Endothelial cell of umbilical vein (primary cell): ENCODE data around the gene SLCO2B1. TPM values are rescaled to one million over a fixed set of nuclear protein-coding genes. Genes with fewer than 3 reads are reported as not detected.

Experiments used
- BruUV-seq: library from RNA; stranded (reverse); fragments of 400-500 nt; replicated peaks from 2 replicates; lab custom pipeline; 2021; lab: Mats Ljungman, UMichigan
- CTCF ChIA-PET: fragments of 300-600, 350-600 bp; sonication (Branson Sonifier 250); formaldehyde crosslinking; loops from one replicate; lab custom pipeline; 2021; ENCODE audit warnings: antibody characterized with exemption, inconsistent platforms; lab: Charles Lee
- POLR2A ChIA-PET: fragments of 300-600, 350-600 bp; sonication (Branson Sonifier 250); formaldehyde crosslinking; loops from one replicate; lab custom pipeline; 2021; ENCODE audit warnings: antibody characterized with exemption, inconsistent platforms; lab: Charles Lee
- DNase-seq: peaks from one replicate; pipeline ENCODE4 v3.0.0-alpha.2; 2011; ENCODE audit warnings: low read depth, low spot score
- FAIRE-seq: peaks from 2 replicates; lab custom pipeline; 2011; peaks lifted over from hg19 to GRCh38; lab: Jason Lieb, UNC
- H2AFZ ChIP-seq: 2 replicates; pipeline ENCODE4 v1.6.0; 2012; ENCODE audit warnings: low read depth, low read length, control low read depth, inconsistent platforms
- H3K27ac ChIP-seq: 2 replicates; pipeline ENCODE4 v1.5.1; 2011; ENCODE audit warnings: low read depth, mild to moderate bottlenecking, control low read depth, low read length, moderate library complexity; ENCODE audit not compliant: insufficient read depth
- H3K27me3 ChIP-seq, 2 experiments: 2 replicates each; pipeline versions ENCODE4 v1.6.0 to v1.6.1; 2011; ENCODE audit warnings: low read length in 2 of 2, mixed read lengths in 1 of 2; ENCODE audit not compliant: control insufficient read depth in 2 of 2, insufficient read depth in 2 of 2
- H3K36me3 ChIP-seq, 2 experiments: 2 replicates in 1 of 2; 3 replicates in 1 of 2; pipeline ENCODE4 v1.5.1; 2011; ENCODE audit warnings: low read length in 2 of 2, mild to moderate bottlenecking in 1 of 2, moderate library complexity in 1 of 2; ENCODE audit not compliant: control insufficient read depth in 2 of 2, insufficient read depth in 2 of 2; ENCODE audit errors: extremely low read depth in 1 of 2
- H3K4me1 ChIP-seq: 3 replicates; pipeline ENCODE4 v1.5.1; 2011; ENCODE audit warnings: mild to moderate bottlenecking, low read length; ENCODE audit not compliant: control insufficient read depth, insufficient read depth; ENCODE audit errors: extremely low read depth
- H3K4me2 ChIP-seq: 2 replicates; pipeline ENCODE4 v1.6.1; 2011; ENCODE audit warnings: low read length, control low read depth, mixed read lengths; ENCODE audit not compliant: insufficient read depth
- H3K4me3 ChIP-seq, 3 experiments: fragments of 200-600 bp in 1 of 3; sonication (generic), shearing (Covaris generic) in 1 of 3; replicated peaks in 1 of 3; 2 replicates each; pipeline ENCODE4 v1.5.1; 2011 to 2016; ENCODE audit warnings: control low read depth in 3 of 3, low read length in 3 of 3, mild to moderate bottlenecking in 2 of 3, inconsistent platforms in 1 of 3, low read depth in 1 of 3, moderate library complexity in 1 of 3; ENCODE audit not compliant: insufficient read depth in 1 of 3
- H3K79me2 ChIP-seq: 2 replicates; pipeline ENCODE4 v1.6.0; 2012; ENCODE audit warnings: low read length, inconsistent platforms; ENCODE audit not compliant: control insufficient read depth, insufficient read depth
- H3K9ac ChIP-seq: replicated peaks from 2 replicates; pipeline ENCODE3; 2011; ENCODE audit warnings: low read length, control low read depth; ENCODE audit not compliant: insufficient read depth; ENCODE audit errors: extremely low read depth
- H3K9me1 ChIP-seq: replicated peaks from 3 replicates; pipeline ENCODE4 v1.6.0; 2011; ENCODE audit warnings: mild to moderate bottlenecking, low read length; ENCODE audit not compliant: control insufficient read depth, insufficient read depth; ENCODE audit errors: extremely low read depth
- H3K9me3 ChIP-seq: replicated peaks from 2 replicates; pipeline ENCODE4 v1.5.1; 2012; ENCODE audit warnings: low read length, inconsistent platforms; ENCODE audit not compliant: control insufficient read depth, insufficient read depth
- H4K20me1 ChIP-seq: replicated peaks from 2 replicates; pipeline ENCODE3; 2011; ENCODE audit warnings: mild to moderate bottlenecking, low read length; ENCODE audit not compliant: control insufficient read depth, insufficient read depth; ENCODE audit errors: extremely low read depth
- CTCF ChIP-seq, 2 donors: IDR thresholded peaks; 1 replicate in 1 of 2; 2 replicates in 1 of 2; pipeline ENCODE4 v1.5.1; 2011; ENCODE audit warnings: low read length in 2 of 2, mild to moderate bottlenecking in 2 of 2, moderate library complexity in 2 of 2, control low read depth in 1 of 2, inconsistent platforms in 1 of 2, low read depth in 1 of 2; ENCODE audit not compliant: insufficient read depth in 1 of 2; ENCODE audit errors: extremely low read depth in 1 of 2
- EZH2 ChIP-seq: IDR thresholded peaks from 2 replicates; pipeline ENCODE4 v1.6.1; 2012; ENCODE audit warnings: borderline replicate concordance, low read depth, mild to moderate bottlenecking, moderate library complexity, low read length, inconsistent platforms; ENCODE audit not compliant: severe bottlenecking
- FOS ChIP-seq: IDR thresholded peaks from 2 replicates; pipeline ENCODE4 v1.6.1; 2011; ENCODE audit warnings: mild to moderate bottlenecking, low read length, moderate library complexity, borderline replicate concordance; ENCODE audit not compliant: insufficient read depth
- GATA2 ChIP-seq: IDR thresholded peaks from 2 replicates; pipeline ENCODE4 v1.7.0; 2011; ENCODE audit warnings: low read depth, mild to moderate bottlenecking, moderate library complexity, mixed read lengths, low read length; ENCODE audit not compliant: insufficient read length, insufficient read depth
- JUN ChIP-seq: IDR thresholded peaks from 2 replicates; pipeline ENCODE4 v1.6.1; 2011; ENCODE audit warnings: borderline replicate concordance, low read depth; ENCODE audit not compliant: insufficient read length, insufficient read depth
- MYC ChIP-seq: IDR thresholded peaks from one replicate; pipeline ENCODE4 v1.6.1; 2011; ENCODE audit warnings: mild to moderate bottlenecking, low read depth, low read length
- POLR2A ChIP-seq: IDR thresholded peaks from 2 replicates; pipeline ENCODE4 v1.6.1; 2012; ENCODE audit warnings: low read depth, mild to moderate bottlenecking, control low read depth, low read length
- POLR2AphosphoS5 ChIP-seq: IDR thresholded peaks from 2 replicates; pipeline ENCODE4 v1.6.1; 2012; ENCODE audit warnings: low read depth, mild to moderate bottlenecking, control low read depth, low read length, moderate library complexity; ENCODE audit not compliant: insufficient read depth
- dilution Hi-C: fragments of 300-500 bp; cut with MboI; formaldehyde crosslinking; loops from one replicate; pipeline ENCODE4 v1.15.0; 2019; ENCODE audit warnings: low sequenced_read_pairs; ENCODE audit not compliant: extremely low pct_ligation_motif_present
- intact Hi-C: fragments of 100-400 bp; cut with micrococcal nuclease; formaldehyde crosslinking; loops from one replicate; pipeline ENCODE4 v1.10.0; 2022
- polyA plus RNA-seq, 4 experiments: library from polyadenylated mRNA; depleted of rRNA in 3 of 4; stranded (reverse) in 3 of 4; unstranded in 1 of 4; fragments of >200 nt; gene quantifications; 2 replicates each; pipeline versions ENCODE4 v1.2.1 to v1.2.3, GENCODE V29; 2011 to 2012; ENCODE audit warnings: missing spikeins in 1 of 4
- total RNA-seq: library from RNA; stranded (reverse); gene quantifications from 2 replicates; pipeline ENCODE4 v1.2.3, GENCODE V29; 2021
- TF ChIP-seq, protein P1 (sequence below): IDR thresholded peaks from 2 replicates; pipeline ENCODE4 v1.6.1; 2011; ENCODE audit not compliant: insufficient read depth, insufficient read length

Gene SLCO2B1
- total and polyA plus RNA-seq, 2 donors (not counting 3 experiments of a cell fraction or from before 2014, with no cell fraction given): 0.04 TPM; not detected in 1

GRCh38 chr11:75219869-75220268, 69.0 kb downstream of the SLCO2B1 start:
- H4K20me1 ChIP-seq: no peaks in the 10 kb centered on the region
- no peak for TF ChIP-seq FOS
- TF ChIP-seq JUN: no peak
- no peak for TF ChIP-seq GATA2
- TF ChIP-seq, protein P1, sequence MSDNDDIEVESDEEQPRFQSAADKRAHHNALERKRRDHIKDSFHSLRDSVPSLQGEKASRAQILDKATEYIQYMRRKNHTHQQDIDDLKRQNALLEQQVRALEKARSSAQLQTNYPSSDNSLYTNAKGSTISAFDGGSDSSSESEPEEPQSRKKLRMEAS: no peak
- no peak for TF ChIP-seq POLR2AphosphoS5
- no peak for TF ChIP-seq EZH2
- no peak for TF ChIP-seq MYC
- TF ChIP-seq POLR2A: no peak
- TF ChIP-seq CTCF (IDR thresholded peaks at IDR 0.05; ENCODE audit: extremely low read depth in 1 of 2, insufficient read depth in 1 of 2, low read depth in 1 of 2, low read length in 2 of 2): no peak
- no peak overlapping the region for H3K4me3 ChIP-seq
- no peaks in the 10 kb centered on the region for H3K9me3 ChIP-seq
- intact Hi-C loops (no loop called here), dilution Hi-C loops (no loop called here)
- no peak overlapping the region for H3K9ac ChIP-seq
- no peak overlapping the region for H3K4me2 ChIP-seq
- no peaks in the 10 kb centered on the region for H3K79me2 ChIP-seq
- DNase-seq (no peak), FAIRE-seq (no peak)
- no peak overlapping the region for H3K27ac ChIP-seq
- peaks cover 0 to 3% of the 10 kb centered on the region in 2 experiments for H3K27me3 ChIP-seq
- H3K36me3 ChIP-seq: no peaks in the 10 kb centered on the region
- H2AFZ ChIP-seq: no peak overlapping the region
- ChIA-PET CTCF (interaction anchor here (1.0 to 4.6 kb wide), 4 partner anchors 15 to 79 kb away, joined by 3 to 17 read pairs (median 10); no protein-coding TSS in a partner anchor), POLR2A (no interaction called here)
- no TSS peak for BruUV-seq
- no peaks in the 10 kb centered on the region for H3K4me1 ChIP-seq
- no peaks in the 10 kb centered on the region for H3K9me1 ChIP-seq
